HG02623 (cell line): ENCODE measurements around the gene POFUT2.

Experiments
- ATAC-seq: cut with Tn5 transposase; IDR thresholded peaks from one replicate; pipeline ENCODE4 v1.9.1; 2021; ENCODE audit warnings: moderate library complexity; ENCODE audit not compliant: unreplicated experiment

The POFUT2 gene

DNA sequence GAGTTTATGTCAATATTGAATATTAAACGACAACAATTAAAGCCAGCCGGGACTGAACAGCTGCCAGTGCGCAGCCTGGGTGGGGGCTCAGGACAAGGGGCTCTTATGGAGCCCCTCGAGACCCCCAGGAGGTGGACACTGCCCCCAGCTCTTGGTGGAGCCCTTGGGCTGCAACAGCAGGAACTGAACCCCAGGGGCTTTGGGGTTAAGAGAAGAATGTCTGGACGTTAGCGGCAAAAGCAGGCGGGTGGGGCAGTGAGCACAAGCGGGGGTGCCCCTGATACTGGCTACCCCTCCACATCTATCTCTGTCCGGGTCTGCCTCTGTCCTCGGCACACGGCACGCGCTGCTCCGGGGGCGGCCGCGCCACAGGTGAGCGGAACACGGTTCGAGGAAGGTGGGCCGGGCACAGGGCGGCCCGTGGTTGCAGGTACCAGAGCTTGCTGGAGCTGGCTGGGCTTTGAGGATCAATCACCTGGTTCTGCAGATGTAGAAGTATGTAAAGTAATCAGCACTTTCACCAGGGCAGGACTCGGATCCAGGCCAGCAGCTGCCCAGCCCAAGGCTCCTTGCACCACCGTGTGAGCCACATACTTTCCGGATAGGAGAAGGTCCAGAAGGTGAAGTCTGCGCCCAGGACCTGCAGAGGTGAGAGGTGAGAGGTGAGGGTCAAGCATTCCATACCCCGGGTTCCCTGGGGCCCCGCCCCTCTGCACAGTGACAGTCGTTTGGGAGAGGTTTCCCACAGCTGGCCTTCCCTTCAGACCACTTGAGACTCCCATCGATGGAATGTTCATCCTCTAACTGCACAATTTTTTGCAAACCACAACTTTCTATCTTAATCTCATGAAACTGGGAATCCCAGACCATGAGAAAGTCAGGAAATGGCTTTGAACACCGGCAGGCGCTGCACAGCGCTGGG lies 12.4 kb upstream of the POFUT2 start:
- ATAC-seq, result no peak

DNA sequence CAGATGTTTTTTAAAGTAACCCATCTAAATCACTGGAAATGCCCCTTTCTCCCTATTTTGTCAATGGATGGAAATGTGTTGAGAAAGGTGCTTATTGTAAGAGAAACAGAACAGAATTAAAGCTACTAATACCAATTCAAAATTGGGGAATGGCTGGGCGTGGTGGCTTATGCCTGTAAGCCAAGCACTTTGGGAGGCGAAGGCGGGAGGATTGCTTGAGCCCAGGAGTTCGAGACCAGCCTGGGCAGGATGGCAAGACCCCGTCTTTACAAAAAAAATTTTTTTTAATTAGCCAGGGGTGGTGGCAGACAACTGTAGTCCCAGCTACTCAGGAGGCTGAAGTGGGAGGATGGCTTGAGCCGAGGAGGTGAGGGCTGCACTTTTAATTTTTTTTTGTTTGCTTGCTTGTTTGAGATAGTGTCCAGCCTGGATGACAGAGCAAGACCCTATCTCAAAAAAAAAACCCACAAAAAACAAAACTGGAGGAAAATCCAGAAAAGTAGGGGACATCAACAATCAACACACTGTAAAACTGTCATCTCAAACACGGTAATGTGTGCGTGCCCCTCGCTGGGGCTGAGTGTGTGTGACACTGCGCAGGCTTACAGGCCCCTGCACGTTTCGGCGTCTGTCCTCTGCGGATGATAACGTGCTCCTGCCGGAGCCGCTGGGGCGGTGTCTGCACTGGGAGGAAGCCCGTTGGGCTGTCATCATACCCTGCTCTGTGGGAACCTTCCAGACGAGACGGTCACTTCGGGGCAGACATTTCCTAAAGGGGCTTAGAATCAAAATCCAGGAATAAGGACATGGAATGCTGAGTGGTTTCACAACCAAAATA lies 11.6 kb upstream of the POFUT2 start:
- ATAC-seq, result no peak

DNA sequence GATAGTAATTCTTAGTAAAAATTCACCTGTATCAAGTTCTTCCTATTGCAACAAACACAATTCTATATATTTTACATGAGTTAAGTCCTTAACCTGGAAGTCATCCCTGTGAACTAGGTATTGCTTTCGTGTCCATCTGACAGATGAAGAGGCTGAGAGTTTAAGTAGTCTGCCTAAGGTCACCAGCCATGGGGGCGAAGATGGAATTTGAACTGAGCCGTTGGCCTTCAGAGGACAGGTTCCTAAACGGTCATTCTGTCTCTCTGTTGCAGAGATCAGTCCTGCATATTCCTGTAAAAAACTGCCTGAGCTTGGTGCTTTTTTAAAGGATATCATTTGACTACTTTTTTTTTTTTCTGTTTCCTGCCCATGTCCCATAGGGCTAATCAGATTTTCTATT lies 10.2 kb upstream of the POFUT2 start:
- ATAC-seq, result no peak

DNA sequence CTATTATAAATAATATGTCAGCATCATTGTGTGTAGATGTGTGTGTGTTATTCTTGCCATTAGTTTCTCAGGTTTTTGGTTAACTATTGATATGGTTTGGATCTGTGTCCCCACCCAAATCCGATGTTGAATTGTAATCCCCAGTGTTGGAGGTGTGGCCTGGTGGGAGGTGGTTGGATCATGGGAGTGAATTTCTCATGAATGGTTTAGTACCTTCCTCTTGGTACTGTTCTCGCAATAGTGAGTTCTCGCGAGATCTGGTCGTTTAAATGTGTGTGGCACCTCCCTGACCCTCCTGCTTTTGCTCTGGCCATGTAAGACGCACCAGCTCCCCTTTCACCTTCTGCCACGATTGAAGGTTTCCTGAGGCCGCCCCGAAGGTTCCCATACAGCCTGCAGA lies 9.6 kb upstream of the POFUT2 start:
- ATAC-seq, result no peak

DNA sequence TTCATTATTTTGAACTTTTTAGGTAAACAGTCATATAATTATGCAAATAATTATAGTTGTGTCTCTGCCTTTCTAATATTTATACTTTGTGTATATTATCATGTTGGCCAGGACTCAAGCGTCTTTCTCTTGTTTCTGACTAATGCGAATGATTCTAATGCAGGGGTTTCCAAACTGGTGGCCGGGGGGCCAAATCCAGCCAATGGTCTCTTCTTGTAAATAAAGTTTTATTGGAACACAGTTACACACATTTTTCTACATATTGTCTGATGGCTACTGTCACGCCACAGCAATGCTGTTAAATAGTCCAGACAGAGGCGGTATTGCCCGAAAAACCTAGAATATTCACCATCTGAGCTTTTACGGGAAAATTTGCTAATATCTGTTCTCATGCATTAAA lies 8.9 kb upstream of the POFUT2 start:
- no peak for ATAC-seq

DNA sequence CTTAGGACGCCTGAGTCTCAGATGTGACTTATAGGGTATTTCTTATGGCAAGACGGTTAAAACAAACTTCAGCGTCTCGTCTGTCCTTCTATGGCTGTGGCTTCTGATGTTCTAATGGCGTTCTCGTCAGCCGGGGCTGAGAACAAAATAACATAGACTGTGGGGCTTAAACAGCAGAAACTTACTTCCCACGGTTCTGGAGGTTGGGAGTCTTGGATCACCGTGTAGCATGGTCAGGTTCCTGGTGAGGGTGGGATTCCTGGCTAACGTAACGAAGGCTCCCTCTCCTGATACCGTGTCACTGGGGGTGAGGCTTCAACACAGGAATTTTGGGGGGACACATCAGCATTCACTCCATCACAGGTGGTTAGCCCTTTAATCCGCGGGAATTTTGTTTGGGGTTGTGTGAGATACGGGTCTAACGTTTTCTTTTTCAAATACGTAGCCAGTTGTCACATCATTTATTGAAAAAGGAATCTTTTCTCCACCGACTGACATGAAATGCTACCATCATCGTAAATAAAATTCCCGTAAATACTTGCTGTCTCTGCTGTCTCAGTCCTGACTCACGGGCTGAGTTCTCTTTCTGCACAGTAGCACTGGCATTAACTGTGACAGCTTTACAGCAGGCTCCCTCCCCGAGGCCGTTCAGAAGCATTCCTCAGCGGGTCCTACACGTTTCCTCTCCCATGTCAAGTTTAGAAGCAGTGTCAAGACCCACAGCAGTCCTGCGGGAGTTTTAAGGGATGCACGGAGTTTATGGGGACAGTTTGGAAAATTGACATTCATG lies 8.1 kb upstream of the POFUT2 start:
- no peak for ATAC-seq

DNA sequence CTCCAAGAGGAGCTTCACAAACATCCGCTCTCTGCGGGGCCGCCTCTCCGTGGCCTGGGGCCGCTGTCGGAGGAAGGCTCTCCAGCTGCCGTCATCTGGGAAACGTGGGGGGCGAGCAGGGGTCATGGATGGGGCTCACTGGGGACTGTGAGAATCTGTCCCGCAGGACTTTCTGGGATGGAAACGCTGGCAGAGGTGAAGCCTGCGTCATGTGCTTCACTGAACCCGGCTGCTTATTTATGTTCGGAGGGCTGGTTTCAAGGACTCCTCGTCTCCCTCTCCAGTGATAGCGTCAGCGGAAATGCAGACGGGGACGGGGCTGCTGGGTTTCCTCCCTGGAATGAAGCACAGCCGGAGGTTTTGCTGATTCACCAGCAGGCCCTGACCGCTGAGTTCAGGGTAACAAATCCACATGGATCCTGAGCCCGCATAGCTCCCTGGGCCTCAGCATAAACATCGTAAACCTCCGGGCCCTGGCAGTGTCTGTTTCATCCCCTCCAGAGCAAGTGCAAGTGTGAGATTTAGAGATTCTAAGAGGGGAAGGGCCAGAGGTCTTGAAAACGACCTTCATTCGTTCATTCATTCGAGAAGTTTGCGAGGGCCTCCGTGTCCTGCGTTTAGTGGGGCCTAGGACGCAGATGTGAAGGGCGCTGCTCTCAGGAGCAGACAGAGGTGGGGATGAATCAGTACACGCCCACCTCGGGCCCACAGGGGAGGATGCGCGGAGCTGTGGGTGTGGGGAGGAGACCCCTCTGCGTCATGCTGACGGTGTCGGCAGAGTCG lies 7.0 kb upstream of the POFUT2 start:
- no peak for ATAC-seq

DNA sequence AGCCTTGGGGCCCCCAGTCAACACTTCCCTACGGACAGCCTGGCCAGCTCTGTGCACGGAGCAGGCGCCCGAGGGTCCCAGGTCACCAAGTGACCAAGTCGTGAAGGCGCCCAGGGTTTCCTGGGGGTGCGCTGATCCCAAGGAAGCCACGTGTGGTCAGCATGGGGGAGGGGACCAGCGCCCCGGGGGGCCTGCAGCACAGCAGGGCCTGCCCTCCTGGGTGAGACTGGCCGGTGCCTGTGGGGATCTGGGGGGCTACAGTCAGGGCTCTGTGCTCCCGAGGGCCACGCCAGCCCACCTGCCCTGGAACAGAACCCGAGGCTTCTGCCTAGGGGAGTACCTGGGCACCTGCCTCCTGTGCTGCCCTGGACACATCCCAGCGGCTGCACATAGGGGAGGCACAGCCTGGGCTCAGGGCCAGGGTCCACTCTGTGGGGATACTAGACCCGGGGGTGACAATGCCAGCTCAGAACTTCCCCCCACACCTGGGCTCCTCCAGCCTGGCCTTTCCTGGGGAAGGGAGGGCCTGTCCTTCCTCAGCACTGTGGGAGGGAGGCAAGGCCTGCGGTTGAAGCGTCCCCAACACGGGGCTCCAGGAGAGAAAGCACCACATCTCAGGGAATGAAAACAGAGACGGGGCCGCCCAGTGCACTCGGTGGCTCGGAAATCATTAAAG lies 6.2 kb upstream of the POFUT2 start:
- no peak for ATAC-seq

DNA sequence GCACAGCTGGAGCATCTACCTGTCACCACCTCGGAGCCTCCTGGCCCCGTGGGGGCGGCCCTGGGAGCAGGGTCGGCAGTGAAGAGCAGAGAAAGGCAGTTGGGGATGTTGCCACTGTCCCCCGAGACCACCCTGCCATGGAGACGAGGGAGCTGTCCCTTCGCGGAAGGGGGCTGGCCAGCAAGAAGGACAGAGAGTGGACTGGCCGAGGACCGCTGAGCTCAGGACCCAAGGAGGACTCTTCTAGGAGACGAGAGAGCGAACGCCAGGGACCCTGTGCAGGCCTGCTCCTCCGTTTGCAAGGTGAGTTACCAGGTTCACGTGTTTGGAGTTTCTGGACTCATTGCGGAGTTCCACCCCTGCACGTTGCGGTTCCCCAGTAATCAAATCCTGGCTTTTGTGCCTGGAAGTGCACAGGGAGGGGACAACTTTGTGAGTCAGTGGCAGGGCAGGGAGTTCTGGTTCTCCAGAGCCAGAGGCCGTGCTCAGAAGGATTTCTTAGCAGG lies 5.6 kb upstream of the POFUT2 start:
- ATAC-seq, result no peak

DNA sequence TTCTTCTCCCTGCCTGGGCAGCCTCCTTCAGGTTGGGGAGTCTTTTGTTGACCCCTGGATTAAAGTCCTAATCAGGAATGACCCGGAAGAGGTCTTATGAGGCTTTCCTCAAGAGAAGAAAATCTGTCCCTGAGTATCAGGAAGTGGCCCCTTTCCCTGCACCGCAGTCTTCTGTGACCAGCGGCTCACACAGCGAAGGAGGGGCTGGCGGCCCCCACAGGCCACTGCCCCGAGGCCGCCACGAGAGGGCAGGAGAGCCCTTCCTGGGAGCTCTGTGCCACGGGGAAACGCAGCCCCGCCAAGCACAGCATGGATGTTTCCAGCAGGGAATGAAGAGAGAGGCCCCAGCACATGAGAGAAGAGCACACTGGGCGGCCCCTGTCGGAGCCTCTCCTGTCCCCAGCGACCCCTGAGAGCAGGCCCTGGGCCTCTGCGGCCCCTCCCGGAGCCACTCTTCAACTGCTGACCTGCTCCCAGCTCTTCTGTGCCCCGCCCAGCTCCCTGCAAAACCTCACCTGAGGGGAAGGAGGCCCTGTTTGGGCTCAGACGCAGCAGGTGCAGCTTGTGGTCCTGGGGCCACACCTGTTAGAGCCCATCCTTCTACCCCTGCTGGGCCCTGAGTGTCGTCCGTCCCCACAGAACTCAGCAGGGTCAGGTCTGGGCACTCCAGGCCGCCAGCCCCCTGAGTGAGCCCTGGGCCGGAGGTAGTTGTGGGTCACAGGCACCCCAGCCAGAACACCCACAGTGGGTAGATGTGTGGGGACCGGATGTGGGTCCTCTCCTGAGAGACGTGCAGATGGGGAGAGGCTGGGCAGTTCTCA lies 4.9 kb upstream of the POFUT2 start:
- no peak for ATAC-seq

DNA sequence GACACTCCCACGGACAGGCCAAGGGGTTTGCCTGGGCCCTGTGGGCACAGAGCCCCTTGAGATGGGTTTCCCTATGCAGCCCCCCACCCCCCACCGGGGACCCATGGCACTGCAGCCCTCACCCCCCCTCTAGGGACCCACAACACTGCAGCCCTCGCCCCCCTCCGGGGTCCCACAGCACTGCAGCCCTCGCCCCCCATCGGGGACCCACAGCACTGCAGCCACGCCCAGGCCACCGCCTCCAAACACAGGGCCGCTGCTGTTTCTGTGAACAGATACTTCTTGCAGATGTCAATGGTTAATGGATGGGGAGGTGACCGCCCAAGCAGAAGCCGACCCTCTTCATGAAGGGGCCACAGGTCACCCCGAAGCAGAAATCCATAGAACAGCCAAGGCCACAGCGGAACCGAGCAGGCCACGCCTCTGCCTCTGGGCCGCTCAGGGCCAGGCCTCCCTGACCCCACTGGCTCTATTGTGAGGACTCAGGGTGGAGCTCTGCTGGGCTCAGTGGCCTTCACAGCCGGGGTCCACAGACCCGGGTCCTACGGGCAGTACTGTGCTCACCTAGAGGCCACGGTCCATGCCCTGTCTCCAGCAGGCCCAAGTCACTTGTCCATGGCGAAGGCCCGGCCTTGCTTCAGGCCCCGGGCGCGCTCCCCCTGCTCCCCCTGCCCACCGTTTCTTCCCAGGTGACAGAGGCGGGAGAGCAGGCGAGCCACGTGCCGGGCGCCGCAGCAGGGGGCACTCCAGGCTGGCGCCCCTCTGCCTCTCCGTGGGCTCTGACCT lies 4.1 kb upstream of the POFUT2 start:
- no peak for ATAC-seq

DNA sequence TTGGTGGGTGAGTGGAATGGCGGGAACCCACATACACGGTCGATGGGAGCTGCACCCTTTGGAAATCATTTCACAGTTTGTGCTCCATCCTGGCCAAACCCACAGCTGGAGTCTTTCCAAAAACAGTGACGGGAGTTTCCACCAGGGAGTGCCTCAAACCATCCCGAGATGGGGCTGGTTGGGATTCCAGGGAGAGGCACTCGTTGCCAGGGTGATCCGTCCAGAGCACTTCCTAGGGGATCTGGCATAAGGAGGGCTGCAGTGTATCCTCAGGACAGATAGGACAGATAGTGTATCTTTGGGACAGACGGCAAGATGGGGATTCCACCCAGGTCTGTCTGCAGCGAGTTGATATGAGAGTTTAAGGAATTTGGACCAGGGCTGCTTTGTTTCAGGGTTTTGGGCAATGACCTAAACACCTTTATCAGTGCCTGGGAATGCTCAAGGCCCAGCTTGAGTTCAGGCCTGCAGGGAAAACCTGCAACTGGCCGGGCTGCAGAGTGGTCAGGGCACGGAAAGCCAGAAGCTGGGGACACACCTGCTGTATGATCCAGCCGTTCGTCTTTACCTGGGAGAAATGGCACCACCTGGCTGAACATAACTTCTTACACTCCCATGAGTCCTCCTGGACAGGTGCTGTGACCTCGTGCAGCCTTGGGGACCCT lies 3.4 kb upstream of the POFUT2 start:
- no peak for ATAC-seq

DNA sequence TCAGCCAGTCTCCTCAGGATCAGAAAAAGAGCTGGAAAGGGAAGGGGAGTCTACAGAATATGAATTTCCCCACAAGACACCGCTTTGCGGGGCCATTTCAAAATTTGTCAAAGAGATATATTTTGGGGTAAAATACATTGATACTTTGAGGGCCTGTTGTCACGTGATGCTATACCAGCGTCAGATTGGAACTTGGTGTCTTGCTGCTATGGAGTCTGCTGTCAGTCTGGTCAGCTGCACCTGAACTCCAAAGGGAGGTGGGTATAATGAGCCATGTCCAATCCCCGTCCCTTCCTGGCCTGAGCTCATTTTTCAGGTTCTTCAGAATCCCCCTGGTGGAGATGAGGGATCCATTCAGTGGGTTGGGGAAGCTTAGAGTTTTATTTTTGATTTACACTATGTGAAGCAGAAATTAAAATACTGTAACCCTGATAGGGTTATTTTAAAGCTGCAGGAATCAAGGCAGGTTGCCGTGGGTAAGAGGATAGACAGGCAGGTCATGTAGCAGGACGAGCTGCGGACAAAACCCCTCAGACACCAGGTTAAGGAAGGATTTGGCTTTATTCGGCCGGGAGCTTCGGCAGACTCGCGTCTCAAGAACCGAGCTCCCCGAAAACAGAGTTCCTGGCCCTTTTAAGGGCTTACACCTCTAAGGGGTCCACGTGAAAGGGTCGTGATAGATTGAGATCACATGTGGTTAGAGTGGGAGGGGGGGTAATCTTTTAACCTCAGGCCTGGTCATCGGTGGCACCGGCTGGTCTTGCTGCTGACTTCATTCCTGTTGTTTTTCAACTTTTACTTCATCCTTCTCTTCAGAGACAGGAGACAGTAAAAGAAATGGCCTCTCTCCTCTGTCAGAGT lies 2.2 kb upstream of the POFUT2 start:
- no peak for ATAC-seq

DNA sequence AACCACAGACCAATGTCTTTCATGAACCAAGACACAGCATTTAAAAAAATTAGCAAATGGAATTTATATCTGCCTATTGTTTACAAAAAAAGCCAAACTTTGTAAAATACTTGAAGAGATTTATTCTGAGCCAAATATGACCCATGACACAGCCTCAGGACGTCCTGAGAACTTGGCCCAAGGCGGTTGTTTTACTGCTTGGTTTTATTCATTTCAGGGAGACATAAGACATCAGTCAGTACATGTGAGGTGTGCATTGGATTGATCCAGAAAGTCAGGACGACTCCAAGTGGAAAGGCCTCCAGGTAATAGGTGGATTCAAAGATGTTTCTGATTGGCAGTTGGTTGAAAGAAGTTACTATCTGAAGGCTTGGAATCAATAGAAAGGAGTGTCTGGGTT lies 1.4 kb upstream of the POFUT2 start:
- ATAC-seq, result no peak

DNA sequence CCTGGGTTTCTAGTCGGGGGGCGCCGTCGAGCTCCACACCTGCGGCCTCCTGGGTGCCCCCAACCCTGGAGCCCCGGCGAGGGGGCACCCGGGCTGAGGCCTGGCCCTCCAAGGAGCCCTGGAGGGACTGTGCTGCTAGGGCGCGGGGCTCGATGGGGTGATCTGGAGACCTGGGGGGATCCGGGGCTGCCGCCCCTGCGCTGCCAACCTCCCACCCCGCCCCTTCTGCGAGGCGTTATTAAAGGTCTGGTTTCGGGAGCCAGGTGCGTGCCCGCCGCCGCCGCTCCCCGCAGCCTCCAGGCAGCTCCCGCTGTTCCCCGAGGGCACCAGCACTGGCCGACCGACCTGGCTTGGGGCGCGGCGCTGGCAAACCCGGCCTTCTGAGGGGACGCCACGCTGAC lies 746 bp upstream of the POFUT2 start:
- no peak for ATAC-seq

DNA sequence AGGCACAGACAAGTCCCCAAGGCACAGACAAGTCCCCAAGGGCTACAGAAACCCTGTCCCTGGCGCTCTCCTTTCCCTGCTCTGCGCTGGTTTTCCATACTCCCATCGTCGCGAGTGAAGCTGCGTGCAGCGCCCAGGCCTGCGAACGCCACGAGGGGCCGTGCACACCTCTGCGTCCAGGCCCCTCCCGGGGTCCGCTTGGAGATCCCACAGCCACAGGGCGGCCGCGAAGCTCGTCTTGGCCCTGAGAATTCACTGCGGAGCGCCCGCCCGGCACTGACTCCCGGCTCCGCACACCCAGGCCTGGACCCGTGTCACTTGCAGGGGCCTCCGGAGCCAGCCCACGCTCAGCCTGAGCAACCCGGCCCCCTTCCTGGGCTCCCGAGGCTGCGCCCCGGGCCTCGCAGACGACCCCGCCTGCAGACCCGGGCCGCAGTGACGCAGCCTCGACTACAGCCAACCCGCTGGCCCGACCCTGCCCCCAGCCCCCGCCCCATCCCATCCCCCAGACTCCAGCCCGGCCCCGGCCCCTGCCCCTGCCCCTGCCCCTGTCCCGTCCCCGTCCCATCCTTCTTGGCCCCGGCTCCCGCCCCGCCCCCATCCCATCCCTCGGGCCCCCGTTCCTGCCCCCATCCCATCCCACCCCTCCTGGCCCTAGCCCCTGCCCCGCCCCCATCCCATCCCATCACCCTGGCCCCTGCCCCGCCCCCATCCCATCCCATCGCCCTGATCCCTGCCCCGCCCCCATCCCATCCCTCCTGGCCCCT lies 841 bp downstream of the POFUT2 start:
- ATAC-seq, result no peak
